ENCODE results near the gene CELSR1.

Gene CELSR1

GRCh38 chr22:46449116-46449691, 88.2 kb downstream of the CELSR1 start:
- TF ChIP-seq, protein P1, sequence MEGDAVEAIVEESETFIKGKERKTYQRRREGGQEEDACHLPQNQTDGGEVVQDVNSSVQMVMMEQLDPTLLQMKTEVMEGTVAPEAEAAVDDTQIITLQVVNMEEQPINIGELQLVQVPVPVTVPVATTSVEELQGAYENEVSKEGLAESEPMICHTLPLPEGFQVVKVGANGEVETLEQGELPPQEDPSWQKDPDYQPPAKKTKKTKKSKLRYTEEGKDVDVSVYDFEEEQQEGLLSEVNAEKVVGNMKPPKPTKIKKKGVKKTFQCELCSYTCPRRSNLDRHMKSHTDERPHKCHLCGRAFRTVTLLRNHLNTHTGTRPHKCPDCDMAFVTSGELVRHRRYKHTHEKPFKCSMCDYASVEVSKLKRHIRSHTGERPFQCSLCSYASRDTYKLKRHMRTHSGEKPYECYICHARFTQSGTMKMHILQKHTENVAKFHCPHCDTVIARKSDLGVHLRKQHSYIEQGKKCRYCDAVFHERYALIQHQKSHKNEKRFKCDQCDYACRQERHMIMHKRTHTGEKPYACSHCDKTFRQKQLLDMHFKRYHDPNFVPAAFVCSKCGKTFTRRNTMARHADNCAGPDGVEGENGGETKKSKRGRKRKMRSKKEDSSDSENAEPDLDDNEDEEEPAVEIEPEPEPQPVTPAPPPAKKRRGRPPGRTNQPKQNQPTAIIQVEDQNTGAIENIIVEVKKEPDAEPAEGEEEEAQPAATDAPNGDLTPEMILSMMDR (IDR thresholded peaks at IDR 0.05; ENCODE audit: low read depth, low read length, poor library complexity, severe bottlenecking), result no peak
- no peak for TF ChIP-seq EZH2phosphoT487 (IDR thresholded peaks at IDR 0.05; ENCODE audit: borderline replicate concordance, low read length)
- Histone ChIP-seq H3K27me3 (ENCODE audit: control insufficient read depth, low read length) (no peaks in the 10 kb centered on the region), H3K27ac (ENCODE audit: low read depth, low read length) (no peak overlapping the region), H3F3A (ENCODE audit: control insufficient read depth, insufficient read depth) (no peaks in the 10 kb centered on the region), H3K36me3 (ENCODE audit: control insufficient read depth, low read length) (no peaks in the 10 kb centered on the region), H4K20me1 (ENCODE audit: control insufficient read depth, insufficient read depth, low read depth, low read length) (no peaks in the 10 kb centered on the region), H3K79me2 (ENCODE audit: control insufficient read depth, low read length) (no peaks in the 10 kb centered on the region), H3K4me3 (ENCODE audit: low read length) (no peak overlapping the region), H3K4me2 (ENCODE audit: low read length) (no peak overlapping the region), H3K9me2 (replicated peaks; ENCODE audit: control insufficient read depth, low read length) (no peaks in the 10 kb centered on the region), H3K9me3 (ENCODE audit: control insufficient read depth, insufficient read depth, low read length) (no peaks in the 10 kb centered on the region), H3K4me1 (ENCODE audit: control insufficient read depth, low read length) (no peaks in the 10 kb centered on the region)

DNA sequence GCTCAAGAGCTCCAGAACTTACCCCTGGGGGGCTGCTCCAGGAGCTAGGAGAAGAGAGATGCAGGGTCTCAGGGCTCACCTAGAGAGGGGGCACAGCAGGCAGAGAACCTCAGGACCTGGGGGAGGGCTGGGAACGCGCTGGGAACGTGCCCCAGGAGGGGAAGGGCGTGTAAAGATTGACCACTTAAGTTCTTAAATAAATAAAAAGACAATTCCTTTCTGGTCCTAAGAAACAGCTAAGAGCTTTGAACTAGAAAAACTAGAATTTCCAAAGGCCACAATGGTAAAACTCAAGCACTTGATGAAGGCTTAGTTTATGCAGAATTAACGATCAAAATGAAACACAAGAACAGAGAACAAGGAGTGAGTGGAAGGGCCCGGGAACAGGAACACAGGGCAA, 89.1 kb downstream of the CELSR1 start:
- Histone ChIP-seq H3K9me3 (ENCODE audit: control insufficient read depth, insufficient read depth, low read length) (no peaks in the 10 kb centered on the region), H3K36me3 (ENCODE audit: control insufficient read depth, low read length) (no peaks in the 10 kb centered on the region), H3K79me2 (ENCODE audit: control insufficient read depth, low read length) (no peaks in the 10 kb centered on the region), H3K4me3 (ENCODE audit: low read length) (no peak overlapping the region), H3F3A (ENCODE audit: control insufficient read depth, insufficient read depth) (no peaks in the 10 kb centered on the region), H3K9me2 (replicated peaks; ENCODE audit: control insufficient read depth, low read length) (no peaks in the 10 kb centered on the region), H3K27me3 (ENCODE audit: control insufficient read depth, low read length) (no peaks in the 10 kb centered on the region), H3K4me2 (ENCODE audit: low read length) (no peak overlapping the region), H3K27ac (ENCODE audit: low read depth, low read length) (no peak overlapping the region), H4K20me1 (ENCODE audit: control insufficient read depth, insufficient read depth, low read depth, low read length) (no peaks in the 10 kb centered on the region), H3K4me1 (ENCODE audit: control insufficient read depth, low read length) (no peaks in the 10 kb centered on the region)
- TF ChIP-seq EZH2phosphoT487 (IDR thresholded peaks at IDR 0.05; ENCODE audit: borderline replicate concordance, low read length), result no peak
- TF ChIP-seq, protein P1 (IDR thresholded peaks at IDR 0.05; ENCODE audit: low read depth, low read length, poor library complexity, severe bottlenecking), result no peak

GRCh38 chr22:46447906-46448305, 89.5 kb downstream of the CELSR1 start:
- no peaks in the 10 kb centered on the region for H3K4me1 ChIP-seq (ENCODE audit: control insufficient read depth, low read length)
- H3K27ac ChIP-seq (ENCODE audit: low read depth, low read length), result no peak overlapping the region
- no peaks in the 10 kb centered on the region for H3K9me2 ChIP-seq (replicated peaks; ENCODE audit: control insufficient read depth, low read length)
- H3K27me3 ChIP-seq (ENCODE audit: control insufficient read depth, low read length), result no peaks in the 10 kb centered on the region
- no peak overlapping the region for H3K4me2 ChIP-seq (ENCODE audit: low read length)
- H4K20me1 ChIP-seq (ENCODE audit: control insufficient read depth, insufficient read depth, low read depth, low read length), result no peaks in the 10 kb centered on the region
- no peaks in the 10 kb centered on the region for H3F3A ChIP-seq (ENCODE audit: control insufficient read depth, insufficient read depth)
- TF ChIP-seq, protein P1 (IDR thresholded peaks at IDR 0.05; ENCODE audit: low read depth, low read length, poor library complexity, severe bottlenecking), result no peak
- TF ChIP-seq EZH2phosphoT487 (IDR thresholded peaks at IDR 0.05; ENCODE audit: borderline replicate concordance, low read length), result no peak
- H3K9me3 ChIP-seq (ENCODE audit: control insufficient read depth, insufficient read depth, low read length), result no peaks in the 10 kb centered on the region
- no peaks in the 10 kb centered on the region for H3K79me2 ChIP-seq (ENCODE audit: control insufficient read depth, low read length)
- no peaks in the 10 kb centered on the region for H3K36me3 ChIP-seq (ENCODE audit: control insufficient read depth, low read length)
- H3K4me3 ChIP-seq (ENCODE audit: low read length), result no peak overlapping the region

Data from DOHH2 (cell line).